Neutrophil (primary cell): ENCODE results near the gene SMAD4.

ENCODE experiments used
- H3K27ac ChIP-seq: fragments of 200-600 bp; sonication (generic); 2 replicates; pipeline ENCODE4 v1.5.1; 2016; ENCODE audit warnings: mild to moderate bottlenecking, moderate library complexity
- H3K27me3 ChIP-seq: fragments of 200-600 bp; sonication (generic); 2 replicates; pipeline ENCODE4 v1.6.0; 2016; ENCODE audit warnings: mild to moderate bottlenecking
- H3K36me3 ChIP-seq: fragments of 200-600 bp; sonication (generic); 2 replicates; pipeline ENCODE4 v1.5.1; 2017
- H3K4me1 ChIP-seq, 2 experiments: fragments of 200-600 bp in 1 of 2; sonication (generic) in 1 of 2; 1 replicate in 1 of 2; 2 replicates in 1 of 2; pipeline versions ENCODE4 v1.5.1 to v1.6.1; 2013 to 2016; ENCODE audit warnings: low read depth in 1 of 2, low read length in 1 of 2, mild to moderate bottlenecking in 1 of 2, moderate library complexity in 1 of 2; ENCODE audit not compliant: control insufficient read depth in 1 of 2, insufficient read depth in 1 of 2
- H3K4me3 ChIP-seq, 2 experiments: fragments of 200-600 bp in 1 of 2; sonication (generic) in 1 of 2; 1 replicate in 1 of 2; 2 replicates in 1 of 2; pipeline ENCODE4 v1.5.1; 2013 to 2016; ENCODE audit warnings: low read depth in 1 of 2, low read length in 1 of 2, mild to moderate bottlenecking in 1 of 2, moderate library complexity in 1 of 2
- H3K9me3 ChIP-seq: fragments of 200-600 bp; sonication (generic); 2 replicates; pipeline ENCODE4 v1.5.1; 2016
- CTCF ChIP-seq: fragments of 200-600 bp; sonication (generic); IDR thresholded peaks from 2 replicates; pipeline ENCODE4 v1.5.1; 2016; ENCODE audit warnings: antibody characterized with exemption

Gene SMAD4

GRCh38 chr18:51029694-51030536, at the start of gene SMAD4:
Gene SMAD4 (plus strand): TSS chr18:51030213. CDS start chr18:51047047, 16,834 bp downstream.
- peaks cover 28 to 31% of the 10 kb centered on the region in 2 experiments for H3K4me1 ChIP-seq
- H3K27me3 ChIP-seq, result no peaks in the 10 kb centered on the region
- peak within 1 kb of the TSS; percentile 99 for H3K27ac ChIP-seq
- H3K4me3 ChIP-seq, result peak within 1 kb of the TSS; percentile 76 to 78
- H3K9me3 ChIP-seq, result no peaks in the 10 kb centered on the region
- peaks cover 4% of the 10 kb centered on the region for H3K36me3 ChIP-seq
- peak; percentile 7 for TF ChIP-seq CTCF

GRCh38 chr18:50981381-50981780, 48.6 kb upstream of the SMAD4 start:
- peaks cover 3% of the 10 kb centered on the region for H3K36me3 ChIP-seq
- no peaks in the 10 kb centered on the region for H3K4me1 ChIP-seq
- H3K27me3 ChIP-seq, result no peaks in the 10 kb centered on the region
- no peak overlapping the region for H3K27ac ChIP-seq
- no peak overlapping the region for H3K4me3 ChIP-seq
- no peaks in the 10 kb centered on the region for H3K9me3 ChIP-seq
- no peak for TF ChIP-seq CTCF

- no peak overlapping the region for H3K4me3 ChIP-seq
- H3K9me3 ChIP-seq, result no peaks in the 10 kb centered on the region
- no peak overlapping the region for H3K27ac ChIP-seq
- H3K27me3 ChIP-seq, result no peaks in the 10 kb centered on the region
- peaks cover 3% of the 10 kb centered on the region for H3K36me3 ChIP-seq
- H3K4me1 ChIP-seq, result no peaks in the 10 kb centered on the region
- no peak for TF ChIP-seq CTCF
Observed at GRCh38 chr18:50982086-50982801, 47.8 kb upstream of the SMAD4 start.

GRCh38 chr18:50982802-50983179, 47.2 kb upstream of the SMAD4 start:
- TF ChIP-seq CTCF, result no peak

GRCh38 chr18:50986360-50987087, 43.5 kb upstream of the SMAD4 start:
- Histone ChIP-seq H3K9me3 (no peaks in the 10 kb centered on the region), H3K36me3 (peaks cover 3% of the 10 kb centered on the region), H3K27ac (no peak overlapping the region), H3K27me3 (no peaks in the 10 kb centered on the region), H3K4me1 (no peaks in the 10 kb centered on the region), H3K4me3 (no peak overlapping the region)
- no peak for TF ChIP-seq CTCF

More at GRCh38 chr18:50982802-50983179, 47.2 kb upstream of the SMAD4 start:
- Histone ChIP-seq H3K27me3 (no peaks in the 10 kb centered on the region), H3K9me3 (no peaks in the 10 kb centered on the region), H3K4me3 (no peak overlapping the region), H3K36me3 (peaks cover 3% of the 10 kb centered on the region), H3K4me1 (no peaks in the 10 kb centered on the region), H3K27ac (no peak overlapping the region)
